H1 (cell line): Measurements from ENCODE around the gene FMNL2. TPM values are rescaled to one million over a fixed set of nuclear protein-coding genes. Genes with fewer than 3 reads are reported as not detected.

Experiments used
- CTCF ChIA-PET: fragments of 300-600 bp; sonication (Branson Sonifier 250); formaldehyde crosslinking; loops from one replicate; lab custom pipeline; 2021; ENCODE audit not compliant: partially characterized antibody; lab: Charles Lee
- POLR2A ChIA-PET: fragments of 300-600 bp; sonication (Branson Sonifier 250); formaldehyde crosslinking; loops from one replicate; lab custom pipeline; 2021; ENCODE audit warnings: inconsistent platforms; ENCODE audit not compliant: partially characterized antibody; lab: Charles Lee
- DNase-seq, 2 experiments: peaks; one replicate each; pipeline versions ENCODE4 v3.0.0 to v3.0.0-alpha.2; 2010 to 2022; ENCODE audit warnings: low spot score in 2 of 2, low read depth in 1 of 2, mixed read lengths in 1 of 2
- FAIRE-seq: peaks from 2 replicates; lab custom pipeline; 2011; peaks lifted over from hg19 to GRCh38; lab: Jason Lieb, UNC
- H2AFZ ChIP-seq: 2 replicates; pipeline ENCODE4 v1.8.1; 2012; ENCODE audit warnings: low read length, inconsistent platforms
- H2AK5ac ChIP-seq: 2 replicates; pipeline ENCODE4 v1.6.1; 2013; ENCODE audit warnings: low read depth, low read length
- H2BK120ac ChIP-seq: replicated peaks from 2 replicates; pipeline ENCODE3; 2013; ENCODE audit warnings: low read depth, low read length, inconsistent platforms
- H2BK12ac ChIP-seq: 2 replicates; pipeline ENCODE4 v1.6.1; 2013; ENCODE audit warnings: low read depth, low read length
- H2BK15ac ChIP-seq: 2 replicates; pipeline ENCODE4 v1.6.1; 2013; ENCODE audit warnings: low read length
- H2BK20ac ChIP-seq: 2 replicates; pipeline ENCODE4 v1.6.1; 2013; ENCODE audit warnings: low read length
- H2BK5ac ChIP-seq: 2 replicates; pipeline ENCODE4 v1.6.1; 2013; ENCODE audit warnings: low read depth, low read length
- H3K14ac ChIP-seq: 2 replicates; pipeline ENCODE4 v1.6.1; 2013; ENCODE audit warnings: inconsistent platforms; ENCODE audit not compliant: insufficient read length
- H3K18ac ChIP-seq: 2 replicates; pipeline ENCODE4 v1.6.1; 2013; ENCODE audit warnings: low read length; ENCODE audit errors: extremely low read depth
- H3K23ac ChIP-seq: 2 replicates; pipeline ENCODE4 v1.6.1; 2013; ENCODE audit warnings: inconsistent platforms; ENCODE audit not compliant: insufficient read length
- H3K23me2 ChIP-seq: 2 replicates; pipeline ENCODE4 v1.6.1; 2013; ENCODE audit warnings: low read depth, low read length
- H3K27ac ChIP-seq: 2 replicates; pipeline ENCODE4 v1.6.1; 2011; ENCODE audit warnings: low read depth, low read length, inconsistent platforms
- H3K27me3 ChIP-seq, 4 experiments: replicated peaks in 1 of 4; 1 replicate in 1 of 4; 2 replicates in 3 of 4; pipeline versions ENCODE4 v1.6.1 to v1.8.1; 2011 to 2013; ENCODE audit warnings: low read length in 3 of 4, mild to moderate bottlenecking in 3 of 4, inconsistent platforms in 2 of 4, mixed read lengths in 2 of 4, moderate library complexity in 1 of 4; ENCODE audit not compliant: control insufficient read depth in 3 of 4, insufficient read depth in 3 of 4; ENCODE audit errors: extremely low read depth in 1 of 4
- H3K36me3 ChIP-seq, 4 experiments: 2 replicates each; pipeline versions ENCODE4 v1.6.1 to v1.8.1; 2011 to 2013; ENCODE audit warnings: mild to moderate bottlenecking in 4 of 4, low read length in 3 of 4, moderate library complexity in 2 of 4, control low read depth in 1 of 4, inconsistent platforms in 1 of 4; ENCODE audit not compliant: insufficient read depth in 4 of 4, control insufficient read depth in 2 of 4
- H3K4ac ChIP-seq: replicated peaks from 2 replicates; pipeline ENCODE3; 2013; ENCODE audit warnings: low read length, low read depth, mixed read lengths, inconsistent platforms; ENCODE audit not compliant: insufficient read length
- H3K4me1 ChIP-seq, 4 experiments: replicated peaks in 1 of 4; 1 replicate in 1 of 4; 2 replicates in 3 of 4; pipeline versions ENCODE4 v1.6.1 to v1.8.1; 2011 to 2013; ENCODE audit warnings: low read length in 3 of 4, inconsistent platforms in 2 of 4, mixed read lengths in 1 of 4; ENCODE audit not compliant: insufficient read depth in 4 of 4, control insufficient read depth in 3 of 4
- H3K4me2 ChIP-seq, 2 experiments: 2 replicates each; pipeline versions ENCODE4 v1.6.1 to v1.8.1; 2011 to 2013; ENCODE audit warnings: low read depth in 2 of 2, low read length in 2 of 2, control low read depth in 1 of 2, inconsistent platforms in 1 of 2, mild to moderate bottlenecking in 1 of 2; ENCODE audit not compliant: insufficient read depth in 1 of 2
- H3K4me3 ChIP-seq, 4 experiments: fragments of 200-600, 300-600 bp in 1 of 4; sonication (generic), shearing (Covaris generic), sonication (Bioruptor Twin) in 1 of 4; 2 replicates each; pipeline versions ENCODE4 v1.5.1 to v1.8.1; 2011 to 2016; ENCODE audit warnings: low read length in 4 of 4, low read depth in 3 of 4, control low read depth in 2 of 4, inconsistent platforms in 2 of 4, mild to moderate bottlenecking in 2 of 4, mixed read lengths in 1 of 4, moderate library complexity in 1 of 4; ENCODE audit not compliant: insufficient read depth in 2 of 4; ENCODE audit errors: extremely low read depth in 1 of 4
- H3K56ac ChIP-seq: replicated peaks from 2 replicates; pipeline ENCODE3; 2013; ENCODE audit warnings: low read depth, mild to moderate bottlenecking, mixed read lengths, low read length, inconsistent platforms; ENCODE audit not compliant: insufficient read length
- H3K79me1 ChIP-seq: 2 replicates; pipeline ENCODE4 v1.6.1; 2013; ENCODE audit warnings: low read depth, low read length, control low read depth
- H3K79me2 ChIP-seq, 2 experiments: 2 replicates each; pipeline versions ENCODE4 v1.6.1 to v1.8.1; 2012 to 2013; ENCODE audit warnings: low read length in 2 of 2, mild to moderate bottlenecking in 2 of 2, inconsistent platforms in 1 of 2; ENCODE audit not compliant: insufficient read depth in 2 of 2, control insufficient read depth in 1 of 2
- H3K9ac ChIP-seq, 4 experiments: replicated peaks in 1 of 4; 1 replicate in 1 of 4; 2 replicates in 3 of 4; pipeline versions ENCODE4 v1.6.1 to v1.8.1; 2011 to 2013; ENCODE audit warnings: low read depth in 3 of 4, low read length in 3 of 4, control low read depth in 2 of 4, mild to moderate bottlenecking in 2 of 4, moderate library complexity in 2 of 4, inconsistent platforms in 1 of 4; ENCODE audit errors: extremely low read depth in 1 of 4
- H3K9me3 ChIP-seq, 2 experiments: 2 replicates each; pipeline versions ENCODE4 v1.6.1 to v1.8.1; 2012 to 2013; ENCODE audit warnings: mild to moderate bottlenecking in 2 of 2, moderate library complexity in 2 of 2, control low read depth in 1 of 2, inconsistent platforms in 1 of 2, low read depth in 1 of 2, low read length in 1 of 2, mixed read lengths in 1 of 2; ENCODE audit not compliant: insufficient read depth in 2 of 2
- H4K20me1 ChIP-seq, 2 experiments: replicated peaks in 1 of 2; 2 replicates each; pipeline versions ENCODE3 to v1.8.1; 2011 to 2013; ENCODE audit warnings: inconsistent platforms in 2 of 2, low read length in 2 of 2, mild to moderate bottlenecking in 1 of 2; ENCODE audit not compliant: insufficient read depth in 2 of 2, control insufficient read depth in 1 of 2
- H4K5ac ChIP-seq: 2 replicates; pipeline ENCODE4 v1.6.1; 2013; ENCODE audit warnings: low read length, low read depth, mixed read lengths, inconsistent platforms; ENCODE audit not compliant: insufficient read length
- H4K8ac ChIP-seq: 2 replicates; pipeline ENCODE4 v1.8.0; 2013; ENCODE audit warnings: mild to moderate bottlenecking, moderate library complexity, low read length, inconsistent platforms; ENCODE audit not compliant: insufficient read depth; ENCODE audit errors: extremely low read depth
- H4K91ac ChIP-seq: replicated peaks from 2 replicates; pipeline ENCODE3; 2013; ENCODE audit warnings: low read length, mixed read lengths, inconsistent platforms; ENCODE audit not compliant: insufficient read length
- CEBPB ChIP-seq: IDR thresholded peaks from 2 replicates; pipeline ENCODE4 v1.6.1; 2012; ENCODE audit warnings: low read depth, low read length
- RBBP5 ChIP-seq: IDR thresholded peaks from 2 replicates; pipeline ENCODE4 v1.7.1; 2012; ENCODE audit warnings: low read depth, mild to moderate bottlenecking, inconsistent platforms, low read length, moderate library complexity, borderline replicate concordance
- RFX5 ChIP-seq: IDR thresholded peaks from 2 replicates; pipeline ENCODE4 v1.6.1; 2011; ENCODE audit warnings: low read depth, low read length, improper control_type of control experiment, borderline replicate concordance
- SP1 ChIP-seq: IDR thresholded peaks from 2 replicates; pipeline ENCODE4 v1.6.1; 2011; ENCODE audit warnings: low read depth, low read length
- SP2 ChIP-seq: IDR thresholded peaks from 2 replicates; pipeline ENCODE4 v1.6.1; 2012; ENCODE audit warnings: mild to moderate bottlenecking, low read length, inconsistent platforms
- SP4 ChIP-seq: IDR thresholded peaks from 2 replicates; pipeline ENCODE4 v1.6.1; 2012; ENCODE audit warnings: low read length, inconsistent platforms
- TAF1 ChIP-seq: IDR thresholded peaks from 2 replicates; pipeline ENCODE4 v1.6.1; 2011; ENCODE audit warnings: mild to moderate bottlenecking, low read depth, low read length
- ZNF274 ChIP-seq: IDR thresholded peaks from 2 replicates; pipeline ENCODE4 v1.7.0; 2012; ENCODE audit warnings: low read length, borderline replicate concordance; ENCODE audit errors: extremely low read depth
- WGBS, 2 experiments: shearing (Covaris generic) in 1 of 2; methylation state at CpG; one replicate each; pipeline versions ENCODE4 v1.1.6 to v1.1.7; 2013 to 2015; ENCODE audit warnings: low lambda C conversion rate in 2 of 2, mixed read lengths in 2 of 2, inconsistent platforms in 1 of 2, low coverage in 1 of 2, missing lambda C conversion rate in 1 of 2; ENCODE audit not compliant: insufficient replicate concordance in 2 of 2, insufficient coverage in 1 of 2, insufficient read length in 1 of 2; ENCODE audit errors: extremely low coverage in 1 of 2, missing lambda C conversion rate in 1 of 2; 5-methylcytosine and 5-hydroxymethylcytosine counted together
- polyA plus RNA-seq, 7 experiments: library from polyadenylated mRNA; depleted of rRNA in 3 of 7; stranded (reverse) in 5 of 7; unstranded in 2 of 7; fragments of >200 nt in 5 of 7; fragments of 200-250 nt in 2 of 7; gene quantifications; 1 replicate in 5 of 7; 2 replicates in 1 of 7; 4 replicates in 1 of 7; pipeline versions ENCODE4 v1.2.1 to v1.2.3, GENCODE V29; 2011 to 2013; ENCODE audit warnings: missing spikeins in 2 of 7, mixed read lengths in 2 of 7
- total RNA-seq: library from RNA; stranded (reverse); fragmentation: NEBNext Ultra II Directional; extraction: Animal tissue kit (Norgen Biotek cat#: 25700); gene quantifications from 2 replicates; pipeline ENCODE4 v1.2.1, GENCODE V29; 2021
- TF ChIP-seq, protein P1 (sequence below): IDR thresholded peaks from 2 replicates; pipeline ENCODE4 v1.6.1; 2012; ENCODE audit warnings: low read length, inconsistent platforms

The FMNL2 gene
- total and polyA plus RNA-seq, 2 of the 8 experiments (the other 6 are each of a cell fraction or from before 2014, with no cell fraction given) = 15.5 to 45.1 TPM

DNA sequence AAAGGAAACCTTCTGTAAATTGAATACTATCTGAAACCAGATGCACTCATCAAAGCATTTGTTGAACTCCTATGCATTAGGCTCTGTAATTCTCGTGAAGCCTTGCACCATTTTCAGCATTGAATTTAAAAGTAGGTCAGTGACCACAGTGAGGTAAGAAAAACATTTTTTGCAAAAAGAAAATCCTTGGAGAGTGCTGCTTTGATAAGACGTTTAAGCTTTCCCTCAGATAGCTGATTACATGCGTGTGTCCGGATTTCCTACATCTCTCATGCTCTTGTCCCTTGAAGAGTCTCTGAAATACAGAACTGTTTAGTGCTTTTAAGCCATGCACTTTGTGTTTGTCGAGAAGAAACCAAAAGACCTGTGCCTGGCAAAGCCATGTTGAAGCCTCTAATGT, 113.6 kb downstream of the FMNL2 start:
- Histone ChIP-seq H4K91ac (no peak overlapping the region), H2AFZ (no peak overlapping the region), H3K36me3 (no peaks in the 10 kb centered on the region), H3K18ac (no peak overlapping the region), H3K9ac (no peak overlapping the region), H3K27me3 (no peaks in the 10 kb centered on the region), H4K20me1 (peaks cover 1 to 5% of the 10 kb centered on the region in 2 experiments), H3K4me2 (no peak overlapping the region), H3K14ac (no peak overlapping the region), H3K9me3 (no peaks in the 10 kb centered on the region), H3K79me1 (peaks cover 12% of the 10 kb centered on the region), H3K79me2 (peaks cover 5 to 85% of the 10 kb centered on the region in 2 experiments; a peak in 3 of 4 replicates), H4K8ac (no peak overlapping the region), H3K56ac (no peak overlapping the region), H3K4me3 (no peak overlapping the region), H3K4me1 (peaks cover 7 to 28% (median 17%) of the 10 kb centered on the region in 4 experiments; a peak in 5 of 7 replicates), H3K4ac (no peak overlapping the region), H3K23ac (no peak overlapping the region), H3K27ac (no peak overlapping the region), H2BK15ac (no peak overlapping the region), H2BK20ac (no peak overlapping the region), H4K5ac (no peak overlapping the region), H3K23me2 (peaks cover 3% of the 10 kb centered on the region; the same call in 1 of the 2 replicates), H2AK5ac (no peak overlapping the region), H2BK120ac (no peak overlapping the region), H2BK5ac (no peak overlapping the region), H2BK12ac (no peak overlapping the region)
- ChIA-PET CTCF (no interaction called here), POLR2A (interaction anchor here (1.7 to 2.3 kb wide), 2 partner anchors 15 to 23 kb away, joined by 3 to 6 read pairs; no protein-coding TSS in a partner anchor)
- FAIRE-seq (no peak), DNase-seq (no peak)
- WGBS, 2 experiments = 76% methylated on average over 5 of the region's 5 CpGs; no CpG with 5 or more reads in 1 of the 2 experiments
- TF ChIP-seq SP1 (no peak), SP2 (no peak), RFX5 (no peak), ZNF274 (no peak), TAF1 (no peak), RBBP5 (no peak), SP4 (no peak), CEBPB (no peak)
- TF ChIP-seq, protein P1, sequence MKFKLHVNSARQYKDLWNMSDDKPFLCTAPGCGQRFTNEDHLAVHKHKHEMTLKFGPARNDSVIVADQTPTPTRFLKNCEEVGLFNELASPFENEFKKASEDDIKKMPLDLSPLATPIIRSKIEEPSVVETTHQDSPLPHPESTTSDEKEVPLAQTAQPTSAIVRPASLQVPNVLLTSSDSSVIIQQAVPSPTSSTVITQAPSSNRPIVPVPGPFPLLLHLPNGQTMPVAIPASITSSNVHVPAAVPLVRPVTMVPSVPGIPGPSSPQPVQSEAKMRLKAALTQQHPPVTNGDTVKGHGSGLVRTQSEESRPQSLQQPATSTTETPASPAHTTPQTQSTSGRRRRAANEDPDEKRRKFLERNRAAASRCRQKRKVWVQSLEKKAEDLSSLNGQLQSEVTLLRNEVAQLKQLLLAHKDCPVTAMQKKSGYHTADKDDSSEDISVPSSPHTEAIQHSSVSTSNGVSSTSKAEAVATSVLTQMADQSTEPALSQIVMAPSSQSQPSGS = no peak
